Type B pancreatic cell (in vitro differentiated cells): ENCODE data around the gene PADI1. TPM values are rescaled to one million over a fixed set of nuclear protein-coding genes. Genes with fewer than 3 reads are reported as not detected.

Experiments
- DNase-seq: peaks from one replicate; pipeline ENCODE4 v3.0.0; 2021; ENCODE audit warnings: mixed read lengths; ENCODE audit not compliant: unreplicated experiment; ENCODE audit errors: extremely low spot score
- H3K27ac Mint-ChIP-seq: 2 replicates; pipeline ENCODE4 v1.8.0; 2021; ENCODE audit warnings: mild to moderate bottlenecking, mixed read lengths
- H3K27me3 Mint-ChIP-seq: 2 replicates; pipeline ENCODE4 v1.8.0; 2021; ENCODE audit warnings: mixed read lengths
- H3K36me3 Mint-ChIP-seq: 2 replicates; pipeline ENCODE4 v1.8.0; 2021; ENCODE audit warnings: mixed read lengths
- H3K4me1 Mint-ChIP-seq: one replicate; pipeline ENCODE4 v1.8.0; 2021; ENCODE audit warnings: mixed read lengths; ENCODE audit not compliant: unreplicated experiment
- H3K4me3 Mint-ChIP-seq: 2 replicates; pipeline ENCODE4 v1.8.0; 2021; ENCODE audit warnings: mild to moderate bottlenecking, mixed read lengths
- H3K9me3 Mint-ChIP-seq: 2 replicates; pipeline ENCODE4 v1.8.0; 2021; ENCODE audit warnings: mixed read lengths
- CTCF ChIP-seq: fragments of 200-600 bp; sonication (generic); conservative IDR thresholded peaks from 2 replicates; pipeline ENCODE4 v1.5.0; 2021; ENCODE audit warnings: antibody characterized with exemption, mild to moderate bottlenecking
- total RNA-seq: library from RNA; stranded (reverse); gene quantifications from 2 replicates; pipeline ENCODE4 v1.2.1, GENCODE V29; 2021; ENCODE audit warnings: low replicate concordance

PADI1 gene
- total RNA-seq, 1 donor from 2014 or later: 21.2 TPM

- Mint-ChIP-seq H3K4me1 (peaks cover 7% of the 10 kb centered on the region), H3K4me3 (no peak overlapping the region), H3K9me3 (peaks cover 4% of the 10 kb centered on the region), H3K36me3 (no peaks in the 10 kb centered on the region), H3K27me3 (peaks cover 10% of the 10 kb centered on the region), H3K27ac (no peak overlapping the region)
- DNase-seq: peak; percentile 54
- no peak for TF ChIP-seq CTCF
These were observed 20.0 kb upstream of the PADI1 start for GRCh38 chr1:17184822-17185484.

GRCh38 chr1:17185485-17185860 lies 19.5 kb upstream of the PADI1 start:
- no peak overlapping the region for H3K4me3 Mint-ChIP-seq
- no peaks in the 10 kb centered on the region for H3K9me3 Mint-ChIP-seq
- peaks cover 5% of the 10 kb centered on the region for H3K27me3 Mint-ChIP-seq
- TF ChIP-seq CTCF: no peak
- peaks cover 7% of the 10 kb centered on the region for H3K4me1 Mint-ChIP-seq
- DNase-seq: peak; percentile 53
- H3K27ac Mint-ChIP-seq: no peak overlapping the region
- H3K36me3 Mint-ChIP-seq: no peaks in the 10 kb centered on the region

- DNase-seq: peak; percentile 45
- Mint-ChIP-seq H3K27ac (no peak overlapping the region), H3K4me3 (no peak overlapping the region), H3K36me3 (no peaks in the 10 kb centered on the region), H3K27me3 (peaks cover 2% of the 10 kb centered on the region), H3K4me1 (peaks cover 7% of the 10 kb centered on the region), H3K9me3 (no peaks in the 10 kb centered on the region)
- TF ChIP-seq CTCF: no peak
These were observed 18.6 kb upstream of the PADI1 start for GRCh38 chr1:17186216-17186909.

GRCh38 chr1:17187051-17187450 lies 17.9 kb upstream of the PADI1 start:
- peaks cover 7% of the 10 kb centered on the region for H3K4me1 Mint-ChIP-seq
- DNase-seq: peak; percentile 63

GRCh38 chr1:17188217-17188616 lies 16.7 kb upstream of the PADI1 start:
- no peak overlapping the region for H3K4me3 Mint-ChIP-seq
- no peak for DNase-seq
- no peaks in the 10 kb centered on the region for H3K27me3 Mint-ChIP-seq
- TF ChIP-seq CTCF: no peak
- no peaks in the 10 kb centered on the region for H3K36me3 Mint-ChIP-seq
- peaks cover 7% of the 10 kb centered on the region for H3K4me1 Mint-ChIP-seq
- H3K27ac Mint-ChIP-seq: no peak overlapping the region
- no peaks in the 10 kb centered on the region for H3K9me3 Mint-ChIP-seq

More at GRCh38 chr1:17187051-17187450, 17.9 kb upstream of the PADI1 start:
- Mint-ChIP-seq H3K4me3 (no peak overlapping the region), H3K9me3 (no peaks in the 10 kb centered on the region), H3K27ac (no peak overlapping the region), H3K36me3 (no peaks in the 10 kb centered on the region), H3K27me3 (no peaks in the 10 kb centered on the region)
- TF ChIP-seq CTCF: no peak
